GM10248 (cell line): Measurements from ENCODE around the gene ASB4.

Source experiments
- CTCF ChIA-PET: fragments of 300-600 bp; sonication (Branson Sonifier 250); formaldehyde crosslinking; extraction: SDS; loops from one replicate; lab custom pipeline; 2021; ENCODE audit warnings: antibody characterized with exemption; lab: Yijun Ruan, JAX
- POLR2A ChIA-PET: fragments of 350-650 bp; sonication (Branson Sonifier 250); formaldehyde crosslinking; extraction: SDS; loops from one replicate; lab custom pipeline; 2020; ENCODE audit warnings: antibody characterized with exemption; lab: Yijun Ruan, JAX
- DNase-seq: peaks from one replicate; pipeline ENCODE4 v3.0.0; 2012; ENCODE audit errors: extremely low spot score
- CTCF ChIP-seq: IDR thresholded peaks from 2 replicates; pipeline ENCODE4 v1.5.1; 2012; ENCODE audit warnings: mild to moderate bottlenecking, low read depth; ENCODE audit errors: extremely low read depth, missing control alignments, control extremely low read depth

The ASB4 gene

GRCh38 chr7:95485391-95486123, at the start of gene ASB4:
ASB4 (plus strand) TSS chr7:95485943; CDS start chr7:95485972, 29 bp downstream.
- CTCF ChIA-PET: interaction anchor here (1.4 to 13.1 kb wide), 3 partner anchors 6 to 26 kb away, joined by 4 to 153 read pairs (median 11); no protein-coding TSS in a partner anchor
- TF ChIP-seq CTCF: no peak
- POLR2A ChIA-PET: no interaction called here
- DNase-seq: no peak

GRCh38 chr7:95436407-95436806, 49.3 kb upstream of the ASB4 start:
- DNase-seq: no peak
- ChIA-PET CTCF (interaction anchor here (0.7 to 2.5 kb wide), 5 partner anchors 9 to 75 kb away, joined by 3 to 13 read pairs (median 3); no protein-coding TSS in a partner anchor), POLR2A (no interaction called here)
- no peak for TF ChIP-seq CTCF

GRCh38 chr7:95440394-95441038, 45.2 kb upstream of the ASB4 start:
- ChIA-PET CTCF (no interaction called here), POLR2A (no interaction called here)
- DNase-seq: no peak
- no peak for TF ChIP-seq CTCF

GRCh38 chr7:95441042-95441823, 44.5 kb upstream of the ASB4 start:
- DNase-seq: no peak
- no peak for TF ChIP-seq CTCF
- ChIA-PET CTCF (interaction anchor here (1.1 kb wide), 1 partner anchor 36 kb away, joined by 3 read pairs; no protein-coding TSS in a partner anchor), POLR2A (no interaction called here)

GRCh38 chr7:95444796-95445195, 40.9 kb upstream of the ASB4 start:
- CTCF ChIA-PET: interaction anchor here (1.0 to 2.9 kb wide), 4 partner anchors 9 to 67 kb away, joined by 3 to 13 read pairs (median 7); partner anchors contain the start of gene PON2
- no peak for TF ChIP-seq CTCF

GRCh38 chr7:95446618-95447017, 39.1 kb upstream of the ASB4 start:
- DNase-seq: no peak
- CTCF ChIA-PET: interaction anchor here (0.7 to 2.5 kb wide), 4 partner anchors 9 to 65 kb away, joined by 3 to 13 read pairs (median 4); partner anchors contain the start of gene PON2
- no peak for TF ChIP-seq CTCF
- POLR2A ChIA-PET: no interaction called here

More at GRCh38 chr7:95444796-95445195, 40.9 kb upstream of the ASB4 start:
- no peak for DNase-seq
- POLR2A ChIA-PET: no interaction called here
